Eye (tissue), 1 donor: ENCODE data around the gene PC.

ENCODE experiments used
- DNase-seq: peaks from one replicate; pipeline ENCODE4 v3.0.0-alpha.2; 2015

Gene PC

DNA sequence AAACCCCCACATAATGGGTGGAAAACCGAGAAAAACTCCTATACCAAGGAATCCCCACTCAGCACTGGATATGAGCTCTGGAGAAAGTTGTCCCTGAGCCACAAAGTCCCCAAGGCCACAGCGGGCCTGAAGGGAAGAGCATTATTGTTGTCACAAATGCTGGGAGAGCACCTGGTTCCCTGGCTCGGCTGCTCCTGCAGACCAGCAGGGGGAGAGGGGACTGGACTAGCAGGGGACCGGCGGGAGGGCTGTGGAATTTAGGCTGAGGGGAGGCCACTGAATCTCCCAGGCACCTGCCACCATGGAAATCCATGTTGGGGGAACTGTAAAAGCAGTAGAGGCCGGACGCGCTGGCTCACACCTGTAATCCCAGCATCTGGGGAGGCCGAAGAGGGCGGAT is 7.0 kb downstream of the PC start:
- DNase-seq: no peak

DNA sequence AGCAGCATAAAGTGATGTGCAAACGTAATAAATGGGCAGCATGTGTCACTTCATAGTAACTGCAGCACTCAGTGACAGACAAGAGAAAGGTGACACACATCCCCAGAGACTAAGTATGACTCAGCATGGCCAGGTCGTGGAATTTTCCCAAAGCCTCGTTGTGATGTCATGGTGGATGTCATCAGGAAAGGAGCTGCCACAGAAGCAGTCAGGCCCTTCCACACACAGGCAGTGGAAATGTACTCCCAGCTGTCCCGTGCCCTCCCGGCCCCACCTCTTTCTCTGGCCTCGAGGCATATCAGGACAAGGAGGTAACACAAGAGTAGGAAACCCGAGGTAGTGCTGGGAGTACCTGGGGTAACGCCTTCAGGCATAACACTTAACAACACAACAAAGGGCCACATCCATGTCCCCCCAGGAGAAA is 8.1 kb downstream of the PC start:
- DNase-seq: peak; percentile 58

DNA sequence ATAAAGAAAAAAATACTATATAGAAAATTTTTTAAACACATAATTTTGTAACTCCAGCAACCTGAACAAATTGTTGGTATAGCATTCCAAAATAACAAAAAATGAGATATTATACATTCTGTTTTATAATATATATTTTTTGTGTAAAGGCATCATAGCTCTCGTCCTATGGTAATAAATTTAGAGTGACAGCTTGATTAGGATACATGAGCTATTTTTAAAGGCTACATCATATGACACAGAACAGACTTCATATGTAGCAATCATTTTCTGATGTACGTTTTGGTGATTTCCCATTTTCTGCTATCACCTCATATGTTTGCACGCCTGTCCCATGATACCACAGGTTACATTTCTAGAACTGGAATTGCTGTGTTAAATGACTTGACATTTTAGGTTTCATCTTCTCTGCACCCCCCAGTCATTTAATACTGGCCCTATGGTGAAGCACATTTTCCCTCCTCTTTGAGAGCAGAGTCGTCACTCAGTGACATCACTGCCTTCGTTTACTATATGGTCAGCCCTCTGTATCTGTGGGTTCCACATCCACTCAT is 19.5 kb downstream of the PC start:
- DNase-seq: no peak

GRCh38 chr11:66937193-66937733 is 20.9 kb downstream of the PC start:
- DNase-seq: no peak

- no peak for DNase-seq
These were observed 21.9 kb downstream of the PC start for GRCh38 chr11:66936311-66936711.

GRCh38 chr11:66934950-66935779 is 23.0 kb downstream of the PC start:
- DNase-seq: no peak

DNA sequence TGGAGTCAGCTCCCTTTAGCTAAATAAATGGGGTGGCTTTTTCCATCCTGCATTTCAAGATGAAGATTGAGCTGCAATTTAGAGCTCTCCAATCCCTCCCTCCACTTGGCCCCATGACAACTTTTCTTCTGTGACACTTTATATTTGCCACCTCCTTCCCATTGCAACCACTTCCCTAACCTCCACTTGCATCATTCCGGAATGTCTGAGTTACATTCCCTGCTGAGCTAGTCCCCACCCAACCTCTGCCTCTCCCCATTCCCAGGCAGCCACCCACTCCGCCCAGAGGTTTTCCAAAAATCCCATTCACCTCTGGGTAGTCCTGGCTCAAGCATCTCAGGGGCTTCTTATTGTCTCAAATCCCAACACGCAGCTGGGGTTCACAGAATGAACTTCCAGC is 24.7 kb downstream of the PC start:
- DNase-seq: no peak

GRCh38 chr11:66932543-66932942 is 25.6 kb downstream of the PC start:
- no peak for DNase-seq

- DNase-seq: no peak
These were observed 28.4 kb downstream of the PC start for GRCh38 chr11:66929753-66930152.

GRCh38 chr11:66924272-66924671 is 33.9 kb downstream of the PC start:
- no peak for DNase-seq

DNA sequence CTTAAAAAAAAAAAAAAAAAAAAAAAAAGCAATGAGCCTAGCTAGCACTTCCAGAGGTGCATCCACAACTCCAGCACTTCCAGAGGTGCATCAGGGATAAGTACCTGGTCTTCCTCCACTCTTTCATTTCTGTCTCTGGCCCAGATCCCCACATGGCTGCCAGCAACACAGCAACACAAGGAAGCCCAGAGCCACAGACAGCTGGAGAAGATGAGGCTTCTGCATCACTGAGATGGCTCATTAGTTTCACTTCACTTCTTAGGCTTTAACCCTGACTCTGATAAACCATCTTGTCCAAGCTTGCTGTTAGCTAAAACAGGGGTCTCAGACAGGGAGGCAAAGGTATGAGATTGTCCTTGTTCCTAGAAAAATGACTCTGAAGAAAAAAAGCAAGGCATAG is 35.6 kb downstream of the PC start:
- no peak for DNase-seq

DNA sequence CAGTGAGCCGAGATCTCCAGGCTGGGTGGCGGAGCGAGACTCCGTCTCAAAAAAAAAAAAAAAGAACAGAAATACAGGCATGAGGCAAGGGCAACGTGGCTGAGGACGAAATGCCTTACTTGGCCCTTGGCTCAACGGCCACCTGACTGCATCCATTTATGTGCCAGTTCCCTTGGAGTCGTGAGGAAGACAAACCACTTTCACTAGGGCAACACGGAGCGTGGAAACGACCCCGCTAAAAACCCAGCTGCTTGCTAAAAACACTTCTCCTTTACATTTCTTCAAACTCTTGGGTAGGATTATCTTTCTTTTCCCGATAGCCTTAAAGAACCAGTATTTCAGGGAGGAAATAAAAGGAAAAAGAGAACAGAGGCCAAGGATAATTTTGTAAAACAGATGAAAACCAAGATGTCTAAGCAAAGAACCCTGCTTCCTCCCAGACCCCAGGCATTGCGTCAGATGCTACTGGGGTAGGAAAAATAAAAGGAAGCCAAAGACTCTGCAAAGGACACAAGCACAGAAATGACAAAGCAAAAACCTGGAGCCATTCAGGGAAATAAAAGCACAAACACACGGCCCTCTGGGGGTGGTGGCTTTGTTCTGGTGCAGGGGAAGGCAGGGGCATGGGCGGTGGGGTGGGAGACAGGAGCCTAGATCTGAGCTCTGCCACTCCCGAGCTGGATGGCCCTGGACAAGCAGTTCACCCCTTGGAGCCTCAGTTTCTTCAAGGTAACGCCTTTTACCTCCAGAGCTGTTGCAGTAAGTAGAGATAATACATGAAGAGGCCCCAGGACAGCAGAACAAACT is 37.0 kb downstream of the PC start:
- no peak for DNase-seq

GRCh38 chr11:66919923-66920322 is 38.3 kb downstream of the PC start:
- no peak for DNase-seq

GRCh38 chr11:66918741-66919140 is 39.4 kb downstream of the PC start:
- DNase-seq: no peak

GRCh38 chr11:66915866-66916265 is 42.3 kb downstream of the PC start:
- no peak for DNase-seq

DNA sequence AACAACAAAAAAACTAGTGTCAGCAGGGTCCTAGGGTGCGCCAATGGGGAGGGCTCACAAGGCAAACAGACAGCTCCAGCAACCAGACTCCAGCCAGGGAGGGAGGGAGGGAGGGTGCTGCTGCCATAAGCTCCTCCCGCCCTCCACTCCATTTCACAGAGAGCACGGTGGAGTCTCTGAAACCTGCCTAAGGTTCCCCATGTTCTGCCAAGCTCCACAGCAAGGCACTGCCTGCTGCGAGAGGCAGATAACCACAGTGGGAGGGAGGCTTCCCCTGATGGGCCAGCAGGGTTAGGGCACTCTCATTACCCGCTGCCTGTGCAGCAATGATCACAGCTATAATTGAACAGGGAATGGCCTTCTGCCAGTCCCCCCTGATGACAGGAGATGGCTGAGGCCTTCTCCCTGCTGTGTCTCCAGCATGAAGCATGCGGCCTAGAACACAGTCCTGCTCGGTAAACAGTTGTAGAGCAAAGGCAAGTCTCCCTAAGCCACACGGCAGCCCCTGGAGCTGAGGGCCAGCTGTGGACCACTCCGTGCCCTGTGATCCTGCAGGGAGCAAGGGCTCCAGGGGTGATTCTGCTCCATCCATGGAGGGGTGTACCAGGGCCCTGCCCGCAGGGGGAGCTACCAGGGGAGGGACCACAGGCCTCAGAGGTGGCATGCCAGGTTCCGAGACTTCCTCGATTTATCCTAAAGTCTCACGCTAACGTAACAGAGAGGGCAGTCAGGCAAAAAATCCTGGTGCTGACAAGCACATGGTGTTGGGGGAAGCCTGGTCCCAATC is 42.9 kb downstream of the PC start:
- DNase-seq: peak; percentile 37

DNA sequence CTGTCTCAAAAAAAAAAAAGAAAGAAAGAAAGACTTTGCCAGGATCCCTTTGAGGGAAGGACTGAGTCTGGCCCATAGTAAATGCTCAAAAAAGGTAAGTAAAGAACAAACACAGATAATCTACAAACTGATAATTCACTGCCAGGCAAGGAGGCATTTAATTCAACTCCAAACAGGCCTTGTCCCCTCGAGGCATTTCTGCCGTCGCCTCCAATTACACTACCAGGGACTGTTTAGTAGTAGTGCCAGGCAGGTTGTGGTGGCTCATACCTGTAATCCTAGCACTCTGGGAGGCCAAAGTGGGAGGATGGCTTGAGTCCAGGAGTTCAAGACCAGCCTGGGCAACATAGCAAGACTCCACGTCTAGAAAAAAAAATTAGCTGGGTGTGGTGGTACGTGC is 43.7 kb downstream of the PC start:
- DNase-seq: no peak

DNA sequence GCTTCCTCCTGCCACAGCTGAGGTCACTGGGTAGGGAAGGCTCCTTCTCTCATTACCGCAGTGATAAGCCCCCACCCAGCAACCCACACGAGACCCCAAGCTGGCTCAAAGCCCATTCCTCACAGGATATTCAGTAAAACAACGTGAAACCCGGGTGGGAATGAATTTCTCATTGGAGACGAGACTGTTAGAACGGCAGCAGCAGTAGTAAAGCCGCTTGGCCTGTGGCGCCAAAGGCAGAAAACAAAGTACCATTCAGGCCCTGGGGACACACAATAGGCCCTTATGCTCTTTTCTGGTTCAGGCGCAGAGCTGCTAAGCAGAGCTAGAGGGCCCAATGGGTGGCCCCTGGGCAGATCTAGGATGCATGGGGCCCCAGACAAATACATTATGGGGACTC is 45.3 kb downstream of the PC start:
- peak; percentile 64 for DNase-seq

GRCh38 chr11:66912361-66912760 is 45.8 kb downstream of the PC start:
- no peak for DNase-seq

- DNase-seq: no peak
These were observed 47.5 kb downstream of the PC start for GRCh38 chr11:66910669-66911068.

DNA sequence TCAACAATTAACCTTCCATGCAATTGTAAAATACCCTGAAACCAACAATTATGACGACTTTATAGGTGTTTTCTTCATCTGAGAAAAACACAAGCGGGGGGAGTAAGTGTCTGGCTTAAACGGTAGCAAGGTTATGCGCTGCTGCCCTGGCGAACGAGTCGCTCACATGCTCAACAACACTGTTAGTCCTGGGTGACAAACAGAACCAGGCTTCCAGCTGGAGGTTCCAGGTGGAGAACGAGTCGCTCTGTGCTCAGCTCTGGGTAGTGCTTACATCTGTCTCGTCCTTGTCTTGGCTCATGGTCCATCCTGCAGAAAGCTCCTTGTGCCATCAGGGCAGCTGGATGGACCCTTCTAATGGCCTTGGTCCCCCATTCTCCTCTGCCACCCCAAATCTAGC is 48.2 kb downstream of the PC start:
- no peak for DNase-seq

DNA sequence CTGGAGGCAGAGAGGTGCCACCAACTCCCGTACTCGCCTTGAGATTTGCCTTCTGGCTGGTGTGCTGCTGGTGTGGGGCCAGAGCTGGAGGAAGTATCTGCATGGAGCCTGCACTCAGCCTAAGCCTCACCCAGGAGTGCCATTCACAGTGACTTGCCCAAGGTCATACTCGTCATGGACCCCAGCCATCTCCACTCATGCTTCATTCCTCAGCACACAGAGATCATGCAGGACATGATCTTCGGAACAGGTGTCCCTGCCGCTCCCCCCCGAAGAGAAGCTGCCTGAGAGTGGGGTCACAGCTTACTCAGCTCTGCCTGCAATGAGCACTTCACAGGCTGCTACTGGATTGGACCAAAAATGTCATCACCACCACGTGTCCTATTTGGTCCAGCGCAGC is 49.0 kb downstream of the PC start:
- DNase-seq: no peak
